ENCODE measurements around the gene ZIC1.

- TF ChIP-seq POLR2A (IDR thresholded peaks at IDR 0.05) = no peak
- TF ChIP-seq CTCF (IDR thresholded peaks at IDR 0.05) = no peak
- no peak for TF ChIP-seq POLR2AphosphoS5 (IDR thresholded peaks at IDR 0.05)
- no peak for TF ChIP-seq EP300 (IDR thresholded peaks at IDR 0.05)
These were observed 41.5 kb upstream of the ZIC1 start for GRCh38 chr3:147367676-147368075.

All from suprapubic skin (tissue), 4 donors.